ENCODE results near the gene VPS26B. TPM values are rescaled to one million over a fixed set of nuclear protein-coding genes. Genes with fewer than 3 reads are reported as not detected.
"Not testable (repeated sequence)": the region's sequence is repeated elsewhere in the genome, so short reads cannot be mapped to it uniquely, and the experiment has no call there.

VPS26B gene
- total RNA-seq, 1 donor from 2014 or later, result 46.6 TPM

GRCh38 chr11:134178032-134178674 is 46.3 kb upstream of the VPS26B start:
- Mint-ChIP-seq H3K4me1 (ENCODE audit: low read depth, unreplicated experiment) (peaks cover 7% of the 10 kb centered on the region), H3K9me3 (ENCODE audit: unreplicated experiment) (no peaks in the 10 kb centered on the region), H3K36me3 (ENCODE audit: low read depth, unreplicated experiment) (peaks cover 11% of the 10 kb centered on the region), H3K4me3 (ENCODE audit: unreplicated experiment) (no peak overlapping the region), H3K27ac (ENCODE audit: unreplicated experiment) (no peak overlapping the region), H3K27me3 (ENCODE audit: low read depth, unreplicated experiment) (no peaks in the 10 kb centered on the region)
- no peaks in the 10 kb centered on the region for H3K79me2 ChIP-seq (ENCODE audit: insufficient read depth, low read length)
- no peak overlapping the region for H3K4me3 ChIP-seq (ENCODE audit: insufficient read depth, low read depth, low read length)
- H3K27me3 ChIP-seq (ENCODE audit: insufficient read depth, low read length), result no peaks in the 10 kb centered on the region
- H3K27ac ChIP-seq (ENCODE audit: low read depth, low read length), result no peak overlapping the region
- no peak overlapping the region for H3K4me2 ChIP-seq (ENCODE audit: low read length)
- DNase-seq (ENCODE audit: low read depth) (no peak), FAIRE-seq (no peak)
- H4K20me1 ChIP-seq (ENCODE audit: insufficient read depth, low read length), result no peaks in the 10 kb centered on the region
- TF ChIP-seq EZH2 (IDR thresholded peaks at IDR 0.05; ENCODE audit: insufficient read depth, low read length), result no peak
- TF ChIP-seq CTCF (IDR thresholded peaks at IDR 0.05; ENCODE audit: insufficient read depth, low read depth, low read length), result no peak
- peaks cover 39% of the 10 kb centered on the region for H3K36me3 ChIP-seq (ENCODE audit: insufficient read depth, low read length)
- no peaks in the 10 kb centered on the region for H3K9me3 ChIP-seq (ENCODE audit: insufficient read depth, low read depth, low read length)
- no peak overlapping the region for H2AFZ ChIP-seq (ENCODE audit: low read depth, low read length)
- H3K4me1 ChIP-seq (ENCODE audit: insufficient read depth, low read length), result no peaks in the 10 kb centered on the region
- no peak overlapping the region for H3K9ac ChIP-seq (ENCODE audit: low read length)

GRCh38 chr11:134181707-134182106 is 42.8 kb upstream of the VPS26B start:
- no peaks in the 10 kb centered on the region for H3K27me3 Mint-ChIP-seq (ENCODE audit: low read depth, unreplicated experiment)
- no peaks in the 10 kb centered on the region for H3K79me2 ChIP-seq (ENCODE audit: insufficient read depth, low read length)
- no peaks in the 10 kb centered on the region for H4K20me1 ChIP-seq (ENCODE audit: insufficient read depth, low read length)
- H3K9me3 ChIP-seq (ENCODE audit: insufficient read depth, low read depth, low read length), result no peaks in the 10 kb centered on the region
- TF ChIP-seq CTCF (IDR thresholded peaks at IDR 0.05; ENCODE audit: insufficient read depth, low read depth, low read length), result no peak
- TF ChIP-seq EZH2 (IDR thresholded peaks at IDR 0.05; ENCODE audit: insufficient read depth, low read length), result no peak
- no peak overlapping the region for H3K4me2 ChIP-seq (ENCODE audit: low read length)
- no peak overlapping the region for H3K27ac ChIP-seq (ENCODE audit: low read depth, low read length)
- DNase-seq (ENCODE audit: low read depth), result peak; percentile 43
- no peak overlapping the region for H3K27ac Mint-ChIP-seq (ENCODE audit: unreplicated experiment)
- H3K4me3 Mint-ChIP-seq (ENCODE audit: unreplicated experiment), result no peak overlapping the region
- H3K36me3 Mint-ChIP-seq (ENCODE audit: low read depth, unreplicated experiment), result peaks cover 6% of the 10 kb centered on the region
- H3K36me3 ChIP-seq (ENCODE audit: insufficient read depth, low read length), result peaks cover 40% of the 10 kb centered on the region
- peaks cover 7% of the 10 kb centered on the region for H3K4me1 Mint-ChIP-seq (ENCODE audit: low read depth, unreplicated experiment)
- H3K27me3 ChIP-seq (ENCODE audit: insufficient read depth, low read length), result no peaks in the 10 kb centered on the region
- no peak overlapping the region for H3K9ac ChIP-seq (ENCODE audit: low read length)
- no peaks in the 10 kb centered on the region for H3K4me1 ChIP-seq (ENCODE audit: insufficient read depth, low read length)
- H2AFZ ChIP-seq (ENCODE audit: low read depth, low read length), result no peak overlapping the region
- H3K9me3 Mint-ChIP-seq (ENCODE audit: unreplicated experiment), result no peaks in the 10 kb centered on the region
- H3K4me3 ChIP-seq (ENCODE audit: insufficient read depth, low read depth, low read length), result no peak overlapping the region
- no peak for FAIRE-seq

GRCh38 chr11:134188092-134188491 is 36.4 kb upstream of the VPS26B start:
- H3K4me3 ChIP-seq (ENCODE audit: insufficient read depth, low read depth, low read length); H3K4me1 Mint-ChIP-seq (ENCODE audit: low read depth, unreplicated experiment); H2AFZ ChIP-seq (ENCODE audit: low read depth, low read length); H3K9me3 Mint-ChIP-seq (ENCODE audit: unreplicated experiment); H3K9me3 ChIP-seq (ENCODE audit: insufficient read depth, low read depth, low read length); H3K79me2 ChIP-seq (ENCODE audit: insufficient read depth, low read length); H3K9ac ChIP-seq (ENCODE audit: low read length); H3K4me3 Mint-ChIP-seq (ENCODE audit: unreplicated experiment); H3K27ac ChIP-seq (ENCODE audit: low read depth, low read length); DNase-seq (ENCODE audit: low read depth); H3K27me3 ChIP-seq (ENCODE audit: insufficient read depth, low read length); H3K4me1 ChIP-seq (ENCODE audit: insufficient read depth, low read length); H3K27me3 Mint-ChIP-seq (ENCODE audit: low read depth, unreplicated experiment); H3K4me2 ChIP-seq (ENCODE audit: low read length); H4K20me1 ChIP-seq (ENCODE audit: insufficient read depth, low read length); H3K27ac Mint-ChIP-seq (ENCODE audit: unreplicated experiment); FAIRE-seq: not testable (repeated sequence)
- peaks cover 28% of the 10 kb centered on the region for H3K36me3 ChIP-seq (ENCODE audit: insufficient read depth, low read length)
- H3K36me3 Mint-ChIP-seq (ENCODE audit: low read depth, unreplicated experiment), result peaks cover 31% of the 10 kb centered on the region
